HG03064 (cell line): Measurements from ENCODE around the gene SIPA1.

ENCODE experiments used
- ATAC-seq: cut with Tn5 transposase; IDR thresholded peaks from one replicate; pipeline ENCODE4 v1.9.1; 2021; ENCODE audit warnings: low read depth; ENCODE audit not compliant: unreplicated experiment

The SIPA1 gene

GRCh38 chr11:65640483-65641296 lies 2.8 kb downstream of the SIPA1 start:
- no peak for ATAC-seq

GRCh38 chr11:65641297-65642013 lies 3.6 kb downstream of the SIPA1 start:
- no peak for ATAC-seq

GRCh38 chr11:65642014-65642671 lies 4.2 kb downstream of the SIPA1 start:
- ATAC-seq = no peak

- ATAC-seq = no peak
Measured at GRCh38 chr11:65643971-65644370, 6.1 kb downstream of the SIPA1 start.

GRCh38 chr11:65644837-65645236 lies 6.9 kb downstream of the SIPA1 start:
- ATAC-seq = no peak

GRCh38 chr11:65645710-65646109 lies 7.8 kb downstream of the SIPA1 start:
- no peak for ATAC-seq

- ATAC-seq = no peak
Measured at GRCh38 chr11:65646288-65646957, 8.5 kb downstream of the SIPA1 start.

GRCh38 chr11:65646958-65647701 lies 9.2 kb downstream of the SIPA1 start:
- ATAC-seq = no peak

GRCh38 chr11:65648997-65649493 lies 11.1 kb downstream of the SIPA1 start:
- ATAC-seq = no peak

- no peak for ATAC-seq
Measured at GRCh38 chr11:65649656-65650546, 12.0 kb downstream of the SIPA1 start.

- no peak for ATAC-seq
Measured at GRCh38 chr11:65650547-65651338, 12.8 kb downstream of the SIPA1 start.

GRCh38 chr11:65651339-65651588 lies 13.4 kb downstream of the SIPA1 start:
- no peak for ATAC-seq

- no peak for ATAC-seq
Measured at GRCh38 chr11:65651589-65652510, 13.9 kb downstream of the SIPA1 start.

- ATAC-seq = peak; percentile 58
Measured at GRCh38 chr11:65652511-65653228, 14.8 kb downstream of the SIPA1 start.

GRCh38 chr11:65653229-65654225 lies 15.6 kb downstream of the SIPA1 start:
- ATAC-seq = no peak
